ENCODE data around the gene OR1F1.
A peak's percentile ranks its signal among the peaks of the same experiment; 100 is the strongest.

OR1F1 gene

GRCh38 chr16:3207086-3207953 is 19.3 kb downstream of the OR1F1 start:
- no peak for DNase-seq

GRCh38 chr16:3212006-3212405 is 24.0 kb downstream of the OR1F1 start:
- no peak for DNase-seq

- no peak for DNase-seq
Observed at GRCh38 chr16:3212567-3212966, 24.6 kb downstream of the OR1F1 start.

GRCh38 chr16:3214904-3215600 is 27.0 kb downstream of the OR1F1 start:
- DNase-seq: no peak

- DNase-seq: no peak
Observed at GRCh38 chr16:3215601-3216262, 27.7 kb downstream of the OR1F1 start.

GRCh38 chr16:3216263-3216640 is 28.2 kb downstream of the OR1F1 start:
- DNase-seq: no peak

- DNase-seq: no peak
Observed at GRCh38 chr16:3220839-3221238, 32.8 kb downstream of the OR1F1 start.

- DNase-seq: no peak
Observed at GRCh38 chr16:3223913-3224515, 36.0 kb downstream of the OR1F1 start.

- no peak for DNase-seq
Observed at GRCh38 chr16:3234543-3234856, 46.5 kb downstream of the OR1F1 start.

GRCh38 chr16:3234857-3235561 is 47.0 kb downstream of the OR1F1 start, which contains the start of gene ZNF200:
Gene ZNF200 (minus strand): TSS chr16:3235158. CDS start chr16:3233755, 1,403 bp downstream.
- peak; percentile 91 for DNase-seq

- no peak for DNase-seq
Observed at GRCh38 chr16:3235856-3236669, 48.1 kb downstream of the OR1F1 start.

GRCh38 chr16:3241761-3242160 is 53.8 kb downstream of the OR1F1 start:
- DNase-seq: no peak

- DNase-seq: no peak
Observed at GRCh38 chr16:3242709-3243108, 54.7 kb downstream of the OR1F1 start.

- DNase-seq: no peak
Observed at GRCh38 chr16:3243882-3244281, 55.9 kb downstream of the OR1F1 start.

- DNase-seq: no peak
Observed at GRCh38 chr16:3246002-3246401, 58.0 kb downstream of the OR1F1 start.

GRCh38 chr16:3246876-3247275 is 58.9 kb downstream of the OR1F1 start:
- DNase-seq: no peak

GRCh38 chr16:3248596-3248995 is 60.6 kb downstream of the OR1F1 start:
- DNase-seq: no peak

- no peak for DNase-seq
Observed at GRCh38 chr16:3249020-3249419, 61.0 kb downstream of the OR1F1 start.

- DNase-seq: no peak
Observed at GRCh38 chr16:3249451-3249850, 61.4 kb downstream of the OR1F1 start.

- DNase-seq: no peak
Observed at GRCh38 chr16:3252967-3253366, 65.0 kb downstream of the OR1F1 start.

- DNase-seq: no peak
Observed at GRCh38 chr16:3254309-3254708, 66.3 kb downstream of the OR1F1 start.
